GM12878 (cell line): ENCODE data around the gene GTF2H1. TPM values are rescaled to one million over a fixed set of nuclear protein-coding genes. Genes with fewer than 3 reads are reported as not detected.

Experiments used
- ATAC-seq: fragments of 200-7000 bp; cut with Tn5 transposase; 3 replicates; pipeline ENCODE4 v1.9.1; 2020; ENCODE audit warnings: mild to moderate bottlenecking, moderate library complexity
- BruUV-seq: library from RNA; stranded (reverse); fragments of 400-500 nt; replicated peaks from 2 replicates; lab custom pipeline; 2021; lab: Mats Ljungman, UMichigan
- CTCF ChIA-PET: fragments of 300-600 bp; sonication (Branson Sonifier 250); formaldehyde crosslinking; extraction: SDS; loops from one replicate; lab custom pipeline; 2021; ENCODE audit warnings: inconsistent platforms; lab: Yijun Ruan, JAX
- POLR2A ChIA-PET: fragments of 350-600 bp; formaldehyde crosslinking; extraction: SDS; loops from one replicate; lab custom pipeline; 2021; ENCODE audit warnings: inconsistent platforms; lab: Charles Lee
- RAD21 ChIA-PET: fragments of 300-600 bp; sonication (Branson Sonifier 250); formaldehyde crosslinking; loops from one replicate; lab custom pipeline; 2023; ENCODE audit warnings: antibody characterized with exemption; ENCODE audit not compliant: unreplicated experiment; lab: Charles Lee
- SMC1A ChIA-PET: fragments of 300-600 bp; sonication (Branson Sonifier 250); formaldehyde crosslinking; loops from one replicate; lab custom pipeline; 2023; ENCODE audit not compliant: unreplicated experiment, uncharacterized antibody; lab: Charles Lee
- DNase-seq: peaks from one replicate; pipeline ENCODE4 v3.0.0-alpha.2; 2011; ENCODE audit warnings: low read depth, low spot score
- FAIRE-seq: peaks from 3 replicates; lab custom pipeline; 2011; peaks lifted over from hg19 to GRCh38; lab: Jason Lieb, UNC
- H2AFZ ChIP-seq: 2 replicates; pipeline ENCODE4 v1.6.0; 2011; ENCODE audit warnings: low read depth, low read length, control low read depth; ENCODE audit not compliant: control insufficient read depth
- H3K27ac ChIP-seq: 2 replicates; pipeline ENCODE4 v1.5.1; 2011; ENCODE audit warnings: control low read depth; ENCODE audit not compliant: control insufficient read depth, insufficient read depth
- H3K27me3 ChIP-seq, 2 experiments: replicated peaks in 1 of 2; 2 replicates each; pipeline versions ENCODE4 v1.6.0 to v1.6.1; 2011; ENCODE audit warnings: low read length in 1 of 2; ENCODE audit not compliant: control insufficient read depth in 2 of 2, insufficient read depth in 2 of 2
- H3K36me3 ChIP-seq, 2 experiments: 2 replicates each; pipeline ENCODE4 v1.5.1; 2011; ENCODE audit warnings: low read length in 1 of 2; ENCODE audit not compliant: control insufficient read depth in 2 of 2, insufficient read depth in 2 of 2
- H3K4me1 ChIP-seq: 2 replicates; pipeline ENCODE4 v1.6.1; 2011; ENCODE audit warnings: mild to moderate bottlenecking, low read length, moderate library complexity, mixed read lengths; ENCODE audit not compliant: control insufficient read depth, insufficient read depth
- H3K4me2 ChIP-seq: 2 replicates; pipeline ENCODE4 v1.6.0; 2011; ENCODE audit warnings: control low read depth; ENCODE audit not compliant: control insufficient read depth, insufficient read depth
- H3K4me3 ChIP-seq: fragments of 200-600 bp; sonication (generic); 2 replicates; pipeline ENCODE4 v1.5.1; 2016
- H3K79me2 ChIP-seq: 2 replicates; pipeline ENCODE4 v1.6.0; 2011; ENCODE audit warnings: low read length; ENCODE audit not compliant: control insufficient read depth, insufficient read depth
- H3K9ac ChIP-seq: 2 replicates; pipeline ENCODE4 v1.8.0; 2011; ENCODE audit warnings: low read length, control low read depth, mixed read lengths; ENCODE audit not compliant: control insufficient read depth, insufficient read depth
- H3K9me3 ChIP-seq: replicated peaks from 3 replicates; pipeline ENCODE4 v1.5.1; 2011; ENCODE audit warnings: mild to moderate bottlenecking, low read length; ENCODE audit not compliant: control insufficient read depth, insufficient read depth
- H4K20me1 ChIP-seq: 2 replicates; pipeline ENCODE4 v1.6.0; 2011; ENCODE audit not compliant: control insufficient read depth, insufficient read depth
- BMI1 ChIP-seq: fragments of 450-650 bp; IDR thresholded peaks from 2 replicates; pipeline ENCODE4 v1.6.1; 2016; ENCODE audit warnings: mild to moderate bottlenecking, moderate library complexity, borderline replicate concordance
- CREM ChIP-seq: IDR thresholded peaks from 2 replicates; pipeline ENCODE4 v1.6.1; 2014; ENCODE audit warnings: antibody characterized with exemption, low read depth
- CTCF ChIP-seq, 3 experiments: IDR thresholded peaks in 2 of 3; conservative IDR thresholded peaks in 1 of 3; 2 replicates each; pipeline ENCODE4 v1.5.1; 2011; ENCODE audit warnings: low read depth in 3 of 3, low read length in 3 of 3, mild to moderate bottlenecking in 3 of 3, control low read depth in 2 of 3, moderate library complexity in 2 of 3, inconsistent platforms in 1 of 3, mixed read lengths in 1 of 3; ENCODE audit not compliant: control insufficient read depth in 2 of 3, insufficient read depth in 1 of 3; ENCODE audit errors: extremely low read depth in 1 of 3
- EGR1 ChIP-seq, 2 experiments: IDR thresholded peaks; 1 replicate in 1 of 2; 2 replicates in 1 of 2; pipeline ENCODE4 v1.6.1; 2011 to 2012; ENCODE audit warnings: low read depth in 2 of 2, low read length in 2 of 2, borderline replicate concordance in 1 of 2, mild to moderate bottlenecking in 1 of 2, moderate library complexity in 1 of 2
- FOXK2 ChIP-seq: fragments of 450-650 bp; IDR thresholded peaks from 2 replicates; pipeline ENCODE4 v1.6.1; 2017; ENCODE audit warnings: mild to moderate bottlenecking, moderate library complexity
- GABPA ChIP-seq: IDR thresholded peaks from 2 replicates; pipeline ENCODE4 v1.6.1; 2014; ENCODE audit warnings: antibody characterized with exemption, low read depth, mild to moderate bottlenecking, inconsistent platforms
- HSF1 ChIP-seq: fragments of 150-350 bp; IDR thresholded peaks from 2 replicates; pipeline ENCODE4 v1.6.1; 2014; ENCODE audit warnings: mild to moderate bottlenecking, low read depth, low read length
- IRF4 ChIP-seq: IDR thresholded peaks from 2 replicates; pipeline ENCODE4 v1.6.1; 2011; ENCODE audit warnings: low read depth, low read length
- KLF5 ChIP-seq: fragments of 450-650 bp; IDR thresholded peaks from 2 replicates; pipeline ENCODE4 v1.6.1; 2014; ENCODE audit warnings: mild to moderate bottlenecking; ENCODE audit not compliant: partially characterized antibody
- MLLT1 ChIP-seq: fragments of 450-650 bp; IDR thresholded peaks from 2 replicates; pipeline ENCODE4 v1.6.1; 2016; ENCODE audit warnings: mild to moderate bottlenecking
- MTA2 ChIP-seq: fragments of 450-650 bp; IDR thresholded peaks from 2 replicates; pipeline ENCODE4 v1.6.1; 2016; ENCODE audit warnings: low read depth, mild to moderate bottlenecking, moderate library complexity
- MTA3 ChIP-seq: IDR thresholded peaks from 2 replicates; pipeline ENCODE4 v1.6.1; 2012; ENCODE audit warnings: low read length, inconsistent platforms, borderline replicate concordance
- MYB ChIP-seq: fragments of 150-350 bp; IDR thresholded peaks from 2 replicates; pipeline ENCODE4 v1.6.1; 2014; ENCODE audit warnings: mild to moderate bottlenecking, low read depth, low read length, borderline replicate concordance
- NR2C1 ChIP-seq: fragments of 450-650 bp; IDR thresholded peaks from 2 replicates; pipeline ENCODE4 v1.6.1; 2017; ENCODE audit warnings: antibody characterized with exemption, mild to moderate bottlenecking, moderate library complexity
- POLR2AphosphoS2 ChIP-seq: IDR thresholded peaks from 2 replicates; pipeline ENCODE4 v1.6.1; 2011; ENCODE audit warnings: low read depth, mild to moderate bottlenecking, low read length, improper control_type of control experiment, moderate library complexity
- SMARCA5 ChIP-seq: fragments of 450-650 bp; IDR thresholded peaks from 2 replicates; pipeline ENCODE4 v1.6.1; 2017; ENCODE audit warnings: mild to moderate bottlenecking
- TARDBP ChIP-seq: IDR thresholded peaks from 2 replicates; pipeline ENCODE4 v1.6.1; 2016; ENCODE audit warnings: borderline replicate concordance
- in situ Hi-C: fragments of 300-500 bp; cut with MboI; formaldehyde crosslinking; loops from 9 replicates; pipeline ENCODE4 v1.14.3; 2018; ENCODE audit warnings: mixed read lengths
- intact Hi-C: fragments of 100-400 bp; cut with micrococcal nuclease; formaldehyde crosslinking; loops from one replicate; pipeline ENCODE4 v1.14.2; 2022; ENCODE audit not compliant: unreplicated experiment
- polyA plus RNA-seq, 11 experiments: library from polyadenylated mRNA; depleted of rRNA in 4 of 11; unstranded in 6 of 11; stranded (reverse) in 5 of 11; fragments of >200 nt; fragmentation: Nextera tagmentation in 4 of 11; fragmentation: Illumina TruSeq in 1 of 11; extraction: Ambion mirVana in 4 of 11; extraction: Trizol in 1 of 11; gene quantifications; 1 replicate in 1 of 11; 2 replicates in 10 of 11; pipeline versions ENCODE4 v1.2.1 to v1.2.3, GENCODE V29; 2011 to 2016; ENCODE audit warnings: inconsistent platforms in 2 of 11, missing spikeins in 2 of 11, low read depth in 1 of 11
- total RNA-seq, 4 experiments: library from RNA; depleted of rRNA in 3 of 4; stranded (reverse); fragments of >200 nt in 3 of 4; fragmentation: Illumina TruSeq in 1 of 4; extraction: Trizol in 1 of 4; gene quantifications; 2 replicates each; pipeline versions ENCODE4 v1.2.1 to v1.2.3, GENCODE V29; 2013 to 2021

Gene GTF2H1
- total and polyA plus RNA-seq, 10 of the 15 experiments (the other 5 are each of a cell fraction or from before 2014, with no cell fraction given): 36.7 to 68.8 (median 46.6) TPM

GRCh38 chr11:18299721-18300120, 22.6 kb upstream of the GTF2H1 start:
- no peak overlapping the region for H2AFZ ChIP-seq
- H3K27ac ChIP-seq: no peak overlapping the region
- no peaks in the 10 kb centered on the region for H4K20me1 ChIP-seq
- no peak overlapping the region for H3K4me2 ChIP-seq
- no peaks in the 10 kb centered on the region for H3K79me2 ChIP-seq
- no peak overlapping the region for H3K9ac ChIP-seq
- ChIA-PET SMC1A (interaction anchor here (0.7 to 2.3 kb wide), 6 partner anchors 10 to 95 kb away, joined by 3 to 9 read pairs (median 3); no protein-coding TSS in a partner anchor), POLR2A (interaction anchor here (0.5 kb wide), 1 partner anchor 1398 kb away, joined by 3 read pairs; no protein-coding TSS in a partner anchor), CTCF (interaction anchor here (0.7 to 2.2 kb wide), 3 partner anchors 21 to 227 kb away, joined by 3 to 11 read pairs (median 3); no protein-coding TSS in a partner anchor), RAD21 (interaction anchor here (1.0 to 1.2 kb wide), 3 partner anchors 16 to 56 kb away, joined by 3 to 5 read pairs (median 4); partner anchors contain the start of gene HPS5)
- DNase-seq (no peak), FAIRE-seq (no peak), ATAC-seq (no peak)
- H3K36me3 ChIP-seq: peaks cover 3 to 35% of the 10 kb centered on the region in 2 experiments
- no peaks in the 10 kb centered on the region for H3K9me3 ChIP-seq
- H3K4me1 ChIP-seq: peaks cover 5% of the 10 kb centered on the region
- TF ChIP-seq MYB: no peak
- no peak for TF ChIP-seq KLF5
- no peak for TF ChIP-seq HSF1
- TF ChIP-seq CREM: no peak
- TF ChIP-seq TARDBP: no peak
- TF ChIP-seq MLLT1: no peak
- TF ChIP-seq MTA3: no peak
- TF ChIP-seq SMARCA5: no peak
- TF ChIP-seq FOXK2: no peak
- no peak for TF ChIP-seq IRF4
- TF ChIP-seq BMI1: no peak
- no peak for TF ChIP-seq CTCF (IDR thresholded peaks at IDR 0.05 in 2 of 3, conservative IDR thresholded peaks at IDR 0.05 in 1 of 3; ENCODE audit: control insufficient read depth in 2 of 3, extremely low read depth in 1 of 3, insufficient read depth in 1 of 3, low read depth in 3 of 3, low read length in 3 of 3)
- TF ChIP-seq GABPA: no peak
- TF ChIP-seq EGR1 (IDR thresholded peaks at IDR 0.05; ENCODE audit: borderline replicate concordance in 1 of 2, low read depth in 2 of 2, low read length in 2 of 2): no peak
- no peak for TF ChIP-seq MTA2
- no peak for TF ChIP-seq NR2C1
- no peak for TF ChIP-seq POLR2AphosphoS2
- intact Hi-C loops: no loop called here
- H3K27me3 ChIP-seq: no peaks in the 10 kb centered on the region
- no peak overlapping the region for H3K4me3 ChIP-seq
- no TSS peak for BruUV-seq
- in situ Hi-C loops: no loop called here
